Parathyroid adenoma (tissue), 2 donors: ENCODE measurements around the gene NEDD4L.
"Not testable (repeated sequence)": the region's sequence is repeated elsewhere in the genome, so short reads cannot be mapped to it uniquely, and the experiment has no call there.

Source experiments
- H2AFZ ChIP-seq: fragments of 300-600 bp; sonication (generic); one replicate; pipeline ENCODE4 v1.7.0; 2017; ENCODE audit warnings: antibody characterized with exemption, mild to moderate bottlenecking
- H3K27ac ChIP-seq: fragments of 300-600 bp; sonication (generic); one replicate; pipeline ENCODE4 v1.7.0; 2017
- H3K27me3 ChIP-seq: fragments of 300-600 bp; sonication (generic); one replicate; pipeline ENCODE4 v1.7.0; 2017; ENCODE audit warnings: low read length; ENCODE audit not compliant: control insufficient read depth, insufficient read depth
- H3K36me3 ChIP-seq: fragments of 300-600 bp; sonication (generic); one replicate; pipeline ENCODE4 v1.7.0; 2017; ENCODE audit warnings: low read length; ENCODE audit not compliant: control insufficient read depth, insufficient read depth
- H3K4me1 ChIP-seq: fragments of 300-600 bp; sonication (generic); one replicate; pipeline ENCODE4 v1.7.0; 2017; ENCODE audit warnings: control low read depth
- H3K4me2 ChIP-seq: fragments of 300-600 bp; sonication (generic); one replicate; pipeline ENCODE4 v1.7.0; 2017; ENCODE audit warnings: low read length
- H3K4me3 ChIP-seq: fragments of 300-600 bp; sonication (generic); one replicate; pipeline ENCODE4 v1.7.0; 2017; ENCODE audit warnings: low read depth, low read length
- H3K79me2 ChIP-seq: fragments of 300-600 bp; sonication (generic); one replicate; pipeline ENCODE4 v1.7.0; 2017; ENCODE audit warnings: control low read depth
- H3K9ac ChIP-seq: fragments of 300-600 bp; sonication (generic); one replicate; pipeline ENCODE4 v1.7.0; 2017; ENCODE audit warnings: mild to moderate bottlenecking
- H3K9me3 ChIP-seq: fragments of 300-600 bp; sonication (generic); one replicate; pipeline ENCODE4 v1.7.0; 2017; ENCODE audit warnings: low read length; ENCODE audit not compliant: control insufficient read depth
- CTCF ChIP-seq: fragments of 300-600 bp; sonication (generic); IDR thresholded peaks from one replicate; pipeline ENCODE4 v1.7.0; 2017; ENCODE audit warnings: antibody characterized with exemption, mild to moderate bottlenecking
- donor health status: primary hyperparathyroidism.

NEDD4L gene

GRCh38 chr18:58043491-58044369 is at the start of gene NEDD4L:
TSS of gene NEDD4L (plus strand) at chr18:58044226. CDS start at chr18:58044661, 435 bp downstream.
- H2AFZ ChIP-seq: peak within 1 kb of the TSS; percentile 81
- H3K9me3 ChIP-seq: no peaks in the 10 kb centered on the region
- no peak within 1 kb of the TSS for H3K9ac ChIP-seq
- no peaks in the 10 kb centered on the region for H3K4me1 ChIP-seq
- H3K4me2 ChIP-seq: peak within 1 kb of the TSS; percentile 92
- H3K36me3 ChIP-seq: no peaks in the 10 kb centered on the region
- H3K27ac ChIP-seq: peak within 1 kb of the TSS; percentile 65
- H3K79me2 ChIP-seq: no peaks in the 10 kb centered on the region
- peak within 1 kb of the TSS; percentile 65 for H3K4me3 ChIP-seq
- no peaks in the 10 kb centered on the region for H3K27me3 ChIP-seq
- peak; percentile 91 for TF ChIP-seq CTCF

DNA sequence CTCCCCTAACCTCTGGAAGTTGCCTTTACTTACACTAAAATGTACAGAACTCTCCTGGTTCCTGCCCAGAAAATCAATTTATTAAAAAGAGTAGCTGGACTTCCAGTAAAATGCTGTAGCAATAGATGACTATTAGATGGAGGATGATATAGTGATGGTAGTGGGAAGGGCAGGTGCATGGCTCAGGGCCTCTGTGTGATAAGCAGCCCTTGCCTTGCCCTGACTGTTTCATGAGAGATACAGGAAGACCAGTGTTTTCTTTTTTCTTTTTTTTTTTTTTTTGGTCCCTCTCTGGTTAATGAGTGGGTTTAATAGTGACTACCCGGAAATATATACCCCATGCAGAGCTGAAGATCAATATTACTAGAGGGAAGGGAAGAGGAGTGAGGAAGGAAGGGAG is 48.7 kb upstream of the NEDD4L start:
- H3K9me3 ChIP-seq: no peaks in the 10 kb centered on the region

DNA sequence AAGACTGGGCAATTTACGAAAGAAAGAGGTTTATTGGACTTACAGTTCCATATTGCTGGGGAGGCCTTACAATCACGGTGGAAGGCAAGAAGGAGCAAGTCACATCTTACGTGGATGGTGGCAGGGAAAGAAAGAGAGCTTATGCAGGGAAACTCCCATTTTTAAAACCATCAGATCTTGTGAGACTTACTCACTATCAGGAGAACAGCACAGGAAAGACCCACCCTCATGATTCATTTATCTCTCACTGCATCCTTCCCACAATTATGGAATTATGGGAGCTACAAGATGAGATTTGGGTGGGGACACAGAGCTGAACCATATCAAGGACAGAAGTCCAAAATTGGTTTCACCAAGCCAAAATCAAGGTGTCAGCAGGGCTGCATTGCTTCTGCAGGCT is 47.1 kb upstream of the NEDD4L start:
- H3K4me2 ChIP-seq, H2AFZ ChIP-seq, H3K36me3 ChIP-seq, H3K27ac ChIP-seq, H3K27me3 ChIP-seq, H3K4me1 ChIP-seq, H3K79me2 ChIP-seq, H3K4me3 ChIP-seq, H3K9ac ChIP-seq, H3K9me3 ChIP-seq: not testable (repeated sequence)

More for the DNA sequence above, 48.7 kb upstream of the NEDD4L start:
- H3K9ac ChIP-seq: no peak overlapping the region
- H3K79me2 ChIP-seq: no peaks in the 10 kb centered on the region
- H3K36me3 ChIP-seq: no peaks in the 10 kb centered on the region
- H3K4me2 ChIP-seq: no peak overlapping the region
- no peaks in the 10 kb centered on the region for H3K27me3 ChIP-seq
- no peak overlapping the region for H3K27ac ChIP-seq
- H3K4me3 ChIP-seq: no peak overlapping the region
- no peaks in the 10 kb centered on the region for H3K4me1 ChIP-seq
- H2AFZ ChIP-seq: no peak overlapping the region
- TF ChIP-seq CTCF: no peak

GRCh38 chr18:57997820-57998219 is 46.2 kb upstream of the NEDD4L start:
- no peaks in the 10 kb centered on the region for H3K79me2 ChIP-seq
- no peak for TF ChIP-seq CTCF
- no peak overlapping the region for H3K27ac ChIP-seq
- H3K4me1 ChIP-seq: no peaks in the 10 kb centered on the region
- H3K36me3 ChIP-seq: no peaks in the 10 kb centered on the region
- no peaks in the 10 kb centered on the region for H3K27me3 ChIP-seq
- no peaks in the 10 kb centered on the region for H3K9me3 ChIP-seq
- H3K4me3 ChIP-seq: no peak overlapping the region
- H2AFZ ChIP-seq: no peak overlapping the region
- no peak overlapping the region for H3K9ac ChIP-seq
- H3K4me2 ChIP-seq: no peak overlapping the region

DNA sequence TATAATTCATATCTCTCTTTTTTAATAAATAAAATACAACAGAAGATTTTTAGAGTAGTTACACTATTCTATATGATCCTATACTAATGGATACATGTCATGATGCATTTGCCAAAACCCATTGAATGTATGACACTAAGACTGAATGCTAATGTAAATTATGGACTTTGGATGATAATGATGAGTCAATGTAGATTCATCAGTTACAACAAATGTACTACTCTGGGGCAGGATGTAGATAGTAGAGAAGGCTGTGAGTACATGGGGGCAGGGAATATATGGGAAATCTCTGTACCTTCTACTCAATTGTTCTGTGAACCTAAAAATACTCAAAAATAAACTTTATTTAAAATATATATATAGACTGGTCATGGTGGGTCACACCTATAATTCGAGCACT is 45.6 kb upstream of the NEDD4L start:
- Histone ChIP-seq H3K4me3 (no peak overlapping the region), H3K4me1 (no peaks in the 10 kb centered on the region), H3K27me3 (no peaks in the 10 kb centered on the region), H3K4me2 (no peak overlapping the region), H3K79me2 (no peaks in the 10 kb centered on the region), H3K27ac (no peak overlapping the region), H2AFZ (no peak overlapping the region), H3K9me3 (no peaks in the 10 kb centered on the region), H3K9ac (no peak overlapping the region), H3K36me3 (no peaks in the 10 kb centered on the region)
- no peak for TF ChIP-seq CTCF
